Measurements from ENCODE around the gene CIITA.

DNA sequence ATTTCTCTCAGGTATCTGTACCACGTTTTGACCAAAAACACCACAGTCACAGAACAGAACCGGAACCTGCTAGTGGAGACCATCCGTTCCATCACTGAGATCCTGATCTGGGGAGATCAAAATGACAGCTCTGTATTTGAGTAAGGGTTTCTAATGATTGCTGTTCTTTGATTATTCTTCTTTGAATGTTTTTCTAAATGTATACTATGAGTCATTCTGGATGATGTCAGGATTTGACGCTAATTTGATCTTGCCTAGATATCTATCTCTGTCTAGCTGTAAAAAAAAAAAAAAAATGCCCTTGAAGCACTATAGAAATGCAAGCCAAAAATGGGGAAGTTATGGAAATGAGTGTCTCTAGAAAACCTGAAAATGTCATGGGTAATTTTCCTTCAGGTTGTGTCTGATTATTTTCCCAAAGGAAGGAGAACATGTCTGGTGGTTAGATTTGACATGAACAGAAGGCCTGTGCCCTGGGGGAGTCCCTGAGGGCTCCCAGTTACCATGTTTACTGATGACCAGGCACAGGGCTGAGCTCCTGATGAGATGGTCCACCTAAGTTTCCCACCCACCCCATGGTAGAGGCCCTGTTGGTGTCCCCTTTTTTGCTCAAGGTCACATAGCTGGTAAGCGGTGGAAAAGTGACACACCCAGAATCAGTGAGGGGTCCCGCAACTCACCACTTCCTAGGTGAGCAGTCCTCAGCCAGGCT lies 80.9 kb downstream of the CIITA start:
- TF ChIP-seq EZH2 (IDR thresholded peaks at IDR 0.05; ENCODE audit: insufficient read depth, poor library complexity, severe bottlenecking), result no peak
- no peak for TF ChIP-seq EZH2phosphoT487 (IDR thresholded peaks at IDR 0.05; ENCODE audit: insufficient read depth, low read depth)

Measured in GM23248 (cell line).